NB4 (cell line): ENCODE results near the gene PNMA8B.

ENCODE experiments used
- DNase-seq: peaks from one replicate; pipeline ENCODE4 v3.0.0; 2010; ENCODE audit warnings: low read depth
- H3K4me3 ChIP-seq: one replicate; pipeline ENCODE4 v1.5.1; 2011; ENCODE audit warnings: mild to moderate bottlenecking, low read depth, low read length, moderate library complexity
- MYC ChIP-seq: IDR thresholded peaks from 2 replicates; pipeline ENCODE4 v1.6.1; 2011; ENCODE audit warnings: low read depth, low read length
- POLR2A ChIP-seq: IDR thresholded peaks from 2 replicates; pipeline ENCODE4 v1.6.1; 2011; ENCODE audit warnings: mild to moderate bottlenecking; ENCODE audit not compliant: insufficient read length; ENCODE audit errors: extremely low read depth
- TF ChIP-seq, protein P1 (sequence below): IDR thresholded peaks from one replicate; pipeline ENCODE4 v1.5.1; 2012; ENCODE audit warnings: low read depth, low read length
- TF ChIP-seq, protein P2 (sequence below): IDR thresholded peaks from 2 replicates; pipeline ENCODE4 v1.6.1; 2011; ENCODE audit warnings: low read depth, low read length

Gene PNMA8B

DNA sequence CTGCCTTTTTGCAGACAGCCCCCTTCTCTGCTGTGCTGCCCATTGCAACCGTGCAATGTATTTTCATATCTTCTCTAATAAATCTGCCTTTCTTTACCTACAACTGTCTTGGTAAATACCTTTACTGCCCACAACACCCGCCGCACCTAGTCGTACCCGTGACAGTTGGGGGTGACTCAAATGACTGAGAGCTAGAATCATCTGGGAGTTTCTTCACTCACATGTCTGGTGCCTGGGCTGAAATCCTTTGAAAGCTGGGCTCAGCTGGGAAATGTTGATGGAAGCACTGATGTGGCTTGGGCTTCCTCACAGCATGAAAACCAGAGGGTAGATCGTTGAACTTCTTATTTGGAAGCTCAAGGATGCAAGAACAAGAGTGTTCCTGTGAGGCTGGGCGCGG lies 21.5 kb downstream of the PNMA8B start:
- no peak for DNase-seq
- TF ChIP-seq, protein P1, sequence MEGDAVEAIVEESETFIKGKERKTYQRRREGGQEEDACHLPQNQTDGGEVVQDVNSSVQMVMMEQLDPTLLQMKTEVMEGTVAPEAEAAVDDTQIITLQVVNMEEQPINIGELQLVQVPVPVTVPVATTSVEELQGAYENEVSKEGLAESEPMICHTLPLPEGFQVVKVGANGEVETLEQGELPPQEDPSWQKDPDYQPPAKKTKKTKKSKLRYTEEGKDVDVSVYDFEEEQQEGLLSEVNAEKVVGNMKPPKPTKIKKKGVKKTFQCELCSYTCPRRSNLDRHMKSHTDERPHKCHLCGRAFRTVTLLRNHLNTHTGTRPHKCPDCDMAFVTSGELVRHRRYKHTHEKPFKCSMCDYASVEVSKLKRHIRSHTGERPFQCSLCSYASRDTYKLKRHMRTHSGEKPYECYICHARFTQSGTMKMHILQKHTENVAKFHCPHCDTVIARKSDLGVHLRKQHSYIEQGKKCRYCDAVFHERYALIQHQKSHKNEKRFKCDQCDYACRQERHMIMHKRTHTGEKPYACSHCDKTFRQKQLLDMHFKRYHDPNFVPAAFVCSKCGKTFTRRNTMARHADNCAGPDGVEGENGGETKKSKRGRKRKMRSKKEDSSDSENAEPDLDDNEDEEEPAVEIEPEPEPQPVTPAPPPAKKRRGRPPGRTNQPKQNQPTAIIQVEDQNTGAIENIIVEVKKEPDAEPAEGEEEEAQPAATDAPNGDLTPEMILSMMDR = no peak
- TF ChIP-seq MYC = no peak
- no peak overlapping the region for H3K4me3 ChIP-seq

DNA sequence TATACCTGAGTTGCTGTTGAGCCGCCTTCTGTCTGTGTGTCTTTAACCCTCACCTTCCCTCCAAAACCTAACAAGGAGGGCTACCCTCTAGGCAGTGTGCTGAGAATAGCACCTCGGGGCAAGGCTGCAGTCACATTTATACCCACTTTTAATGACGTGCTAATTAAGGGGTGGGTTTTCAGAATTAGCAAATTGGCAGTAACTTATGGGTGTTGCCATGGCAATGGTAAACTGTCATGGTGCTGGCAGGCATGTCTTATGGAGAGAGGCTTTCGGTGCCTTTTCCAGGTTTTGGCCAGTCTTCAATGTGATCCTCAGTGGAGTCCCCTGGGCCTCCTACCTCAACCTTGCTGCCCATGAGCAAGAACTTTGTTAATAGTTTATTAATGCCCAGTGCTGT lies 23.1 kb downstream of the PNMA8B start:
- TF ChIP-seq, protein P1 = no peak
- TF ChIP-seq, protein P2, sequence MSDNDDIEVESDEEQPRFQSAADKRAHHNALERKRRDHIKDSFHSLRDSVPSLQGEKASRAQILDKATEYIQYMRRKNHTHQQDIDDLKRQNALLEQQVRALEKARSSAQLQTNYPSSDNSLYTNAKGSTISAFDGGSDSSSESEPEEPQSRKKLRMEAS = no peak
- no peak for TF ChIP-seq MYC
- no peak for TF ChIP-seq POLR2A
- no peak for DNase-seq
- no peak overlapping the region for H3K4me3 ChIP-seq

DNA sequence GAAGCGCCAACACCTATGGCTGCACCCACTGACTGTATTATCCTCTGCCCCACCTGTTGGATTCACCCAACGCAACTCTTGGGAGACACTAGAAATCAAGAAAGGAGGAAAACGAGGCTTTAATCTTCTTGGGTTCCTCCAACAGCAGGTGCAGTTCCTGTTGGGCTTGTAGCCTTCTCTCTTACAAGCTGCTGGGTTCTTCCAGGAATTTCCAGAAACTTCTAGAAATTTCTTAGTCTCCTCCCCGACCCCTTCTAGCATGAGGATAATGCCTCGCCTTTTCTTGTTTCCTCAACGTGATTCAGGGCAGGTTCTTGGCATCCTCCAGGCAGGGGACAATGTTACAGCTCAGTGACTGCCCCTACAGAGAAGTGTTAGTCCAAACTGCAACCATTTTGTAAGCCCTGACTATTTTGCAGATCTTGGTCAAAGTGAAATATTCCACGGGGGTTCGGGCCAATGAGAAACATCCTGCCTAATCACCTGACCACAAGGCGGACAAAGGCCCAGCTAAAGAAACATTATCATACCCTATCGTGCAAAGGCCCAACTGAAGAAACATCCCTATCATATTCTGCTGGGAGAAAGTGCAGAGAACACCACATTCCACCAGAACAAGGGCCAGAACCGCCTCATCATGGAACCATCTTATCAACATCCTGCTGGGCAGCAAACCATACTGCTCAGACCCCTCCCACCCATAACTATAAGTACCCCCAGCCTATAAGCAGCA lies 23.7 kb downstream of the PNMA8B start:
- DNase-seq = no peak
- TF ChIP-seq MYC = no peak
- TF ChIP-seq, protein P1 = no peak
- no peak for TF ChIP-seq POLR2A
- TF ChIP-seq, protein P2 = no peak

DNA sequence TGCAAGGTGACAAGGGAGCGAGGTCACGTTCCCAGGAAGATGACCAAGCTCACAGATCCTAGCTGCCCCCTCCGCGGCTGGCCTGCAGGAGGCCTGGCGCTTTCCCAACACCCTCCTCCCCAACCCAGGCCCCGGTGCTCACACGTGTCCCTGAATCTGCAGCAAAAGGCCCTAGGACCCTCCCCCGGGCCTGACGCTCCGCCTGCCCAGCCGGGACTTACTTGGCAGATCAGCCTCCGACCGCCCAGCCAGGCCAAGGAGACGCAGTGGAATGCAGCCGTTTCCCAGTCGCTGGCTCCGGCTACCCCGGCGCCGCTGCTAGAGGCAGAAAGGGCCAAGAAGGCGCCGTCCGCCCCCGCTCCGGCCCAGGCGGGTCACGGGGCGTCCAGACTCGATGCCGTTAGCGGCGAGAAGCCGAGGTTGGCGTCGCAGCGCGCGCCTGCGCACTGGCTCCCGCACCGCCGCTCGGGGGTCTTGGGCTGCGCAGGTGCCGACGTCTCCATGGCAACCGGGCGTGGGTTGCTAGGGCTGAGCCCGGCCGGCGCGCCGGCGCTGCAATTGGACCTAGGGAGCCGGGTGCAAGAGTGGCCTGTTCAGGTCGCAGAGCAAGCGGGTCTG lies 24.4 kb downstream of the PNMA8B start, which contains the start of gene PNMA8A:
TSS of gene PNMA8A (minus strand) at position 448 of the 618 bp plus-strand sequence. CDS start 528 bp downstream, outside the sequence.
- H3K4me3 ChIP-seq = no peak within 1 kb of the TSS
- DNase-seq = no peak
- TF ChIP-seq, protein P2 = no peak
- no peak for TF ChIP-seq MYC
- no peak for TF ChIP-seq POLR2A
- TF ChIP-seq, protein P1 = no peak

More for the DNA sequence above, 23.7 kb downstream of the PNMA8B start:
- H3K4me3 ChIP-seq = no peak overlapping the region

DNA sequence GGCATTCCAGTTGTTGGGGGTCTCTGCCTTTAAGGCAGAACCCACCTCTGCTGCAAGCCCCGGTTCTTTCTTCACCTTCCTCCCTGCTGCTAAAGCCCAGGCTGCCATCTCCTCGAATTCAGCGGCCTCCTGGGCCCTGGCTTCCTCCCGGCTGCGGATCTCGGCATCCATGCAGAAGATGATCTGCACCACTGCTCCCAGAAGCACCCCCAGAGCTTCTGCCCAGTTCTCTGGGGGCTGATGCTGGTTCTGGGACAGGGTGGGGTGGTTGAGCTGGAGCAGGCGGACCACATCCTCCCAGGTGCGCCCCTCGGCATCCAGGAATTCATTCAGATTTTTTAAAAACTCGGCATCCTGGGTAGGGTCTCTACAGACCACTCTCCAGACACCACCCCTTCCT lies 25.3 kb downstream of the PNMA8B start:
- DNase-seq = no peak
- TF ChIP-seq, protein P2 = no peak
- no peak for TF ChIP-seq POLR2A
- no peak overlapping the region for H3K4me3 ChIP-seq

DNA sequence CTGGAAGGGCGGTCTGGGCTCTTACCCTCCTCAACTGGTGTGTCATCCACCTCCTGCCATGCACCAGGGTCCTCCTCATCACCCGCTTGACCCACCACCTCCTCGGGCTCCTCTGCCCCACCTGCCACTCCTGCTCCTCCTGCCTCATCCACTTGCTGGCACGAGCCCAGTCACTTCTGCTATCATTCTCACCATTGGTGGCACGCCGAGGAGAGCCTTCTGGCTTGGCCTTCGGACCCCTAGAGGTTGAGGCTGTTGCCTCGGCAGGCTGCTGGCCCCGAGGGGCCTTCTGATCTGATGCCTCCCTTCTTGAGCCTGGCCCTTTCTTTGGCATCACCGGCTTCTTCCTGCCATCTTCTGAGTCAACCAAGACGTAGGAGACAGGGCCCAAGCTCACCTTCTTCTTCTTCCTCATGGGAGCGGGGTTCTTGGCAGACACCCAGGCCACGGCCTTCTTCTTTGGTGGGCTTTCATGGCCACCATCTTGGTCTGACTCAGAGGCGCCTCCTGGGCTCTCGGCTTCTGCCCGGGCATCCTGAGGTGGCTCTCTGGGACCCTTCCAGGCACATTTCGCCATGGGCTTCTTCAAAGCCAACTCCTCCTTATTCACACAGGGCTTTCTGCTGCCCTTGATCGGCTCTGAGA lies 26.0 kb downstream of the PNMA8B start:
- no peak for TF ChIP-seq MYC
- TF ChIP-seq, protein P1 = no peak
- TF ChIP-seq, protein P2 = no peak
- TF ChIP-seq POLR2A = no peak
- H3K4me3 ChIP-seq = no peak overlapping the region
- DNase-seq = no peak
